SU-DHL-6 (cell line): ENCODE data around the gene MIER3.

Source experiments
- EZH2phosphoT487 ChIP-seq: fragments of 200-600 bp; sonication (generic), shearing (Covaris generic); conservative IDR thresholded peaks from 2 replicates; pipeline ENCODE4 v1.6.1; 2018; ENCODE audit warnings: mild to moderate bottlenecking, antibody characterized with exemption, low read length, moderate library complexity, mixed read lengths
- TF ChIP-seq, protein P1 (sequence below): fragments of 200-600 bp; sonication (generic); IDR thresholded peaks from one replicate; pipeline ENCODE4 v1.5.1; 2017; ENCODE audit warnings: antibody characterized with exemption, mild to moderate bottlenecking, low read length, moderate library complexity; ENCODE audit not compliant: insufficient read depth, poor library complexity, severe bottlenecking

DNA sequence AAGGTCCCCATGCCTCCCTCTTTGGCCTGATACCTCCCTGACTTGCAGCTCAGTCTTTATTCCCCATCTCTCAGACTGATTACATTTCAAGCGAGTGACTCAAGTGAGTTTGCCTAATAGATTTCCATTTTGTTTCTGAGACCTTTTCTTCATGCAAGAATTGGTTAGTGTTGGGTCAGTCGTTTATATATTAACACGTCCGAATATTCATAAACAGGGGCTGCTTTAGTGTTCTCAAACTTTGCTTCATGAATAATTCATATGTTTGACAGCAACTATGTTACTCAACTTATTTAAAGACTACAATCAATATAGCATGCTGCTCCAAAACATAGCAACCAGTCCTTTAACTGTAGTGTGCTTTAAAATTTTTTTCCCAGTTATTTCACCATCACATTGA lies 36.6 kb upstream of the MIER3 start:
- TF ChIP-seq, protein P1, sequence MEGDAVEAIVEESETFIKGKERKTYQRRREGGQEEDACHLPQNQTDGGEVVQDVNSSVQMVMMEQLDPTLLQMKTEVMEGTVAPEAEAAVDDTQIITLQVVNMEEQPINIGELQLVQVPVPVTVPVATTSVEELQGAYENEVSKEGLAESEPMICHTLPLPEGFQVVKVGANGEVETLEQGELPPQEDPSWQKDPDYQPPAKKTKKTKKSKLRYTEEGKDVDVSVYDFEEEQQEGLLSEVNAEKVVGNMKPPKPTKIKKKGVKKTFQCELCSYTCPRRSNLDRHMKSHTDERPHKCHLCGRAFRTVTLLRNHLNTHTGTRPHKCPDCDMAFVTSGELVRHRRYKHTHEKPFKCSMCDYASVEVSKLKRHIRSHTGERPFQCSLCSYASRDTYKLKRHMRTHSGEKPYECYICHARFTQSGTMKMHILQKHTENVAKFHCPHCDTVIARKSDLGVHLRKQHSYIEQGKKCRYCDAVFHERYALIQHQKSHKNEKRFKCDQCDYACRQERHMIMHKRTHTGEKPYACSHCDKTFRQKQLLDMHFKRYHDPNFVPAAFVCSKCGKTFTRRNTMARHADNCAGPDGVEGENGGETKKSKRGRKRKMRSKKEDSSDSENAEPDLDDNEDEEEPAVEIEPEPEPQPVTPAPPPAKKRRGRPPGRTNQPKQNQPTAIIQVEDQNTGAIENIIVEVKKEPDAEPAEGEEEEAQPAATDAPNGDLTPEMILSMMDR: no peak
- TF ChIP-seq EZH2phosphoT487: no peak
